Left renal cortex interstitium (tissue), 4 donors: Measurements from ENCODE around the gene FBXO15. TPM values are rescaled to one million over a fixed set of nuclear protein-coding genes. Genes with fewer than 3 reads are reported as not detected.

Experiments used
- DNase-seq, 4 donors: peaks; one replicate each; pipeline ENCODE4 v3.0.0-alpha.2; 2013; ENCODE audit warnings: low read depth in 4 of 4, low spot score in 2 of 4, missing footprints in 1 of 4
- polyA plus RNA-seq, 4 donors: library from polyadenylated mRNA; unstranded; fragments of 120-200 nt; gene quantifications; one replicate each; pipeline ENCODE4 v1.2.1, GENCODE V29; 2013; ENCODE audit not compliant: insufficient read length in 4 of 4

The FBXO15 gene
- polyA plus RNA-seq, 4 donors: 3.6 to 6.7 (median 5.7) TPM

DNA sequence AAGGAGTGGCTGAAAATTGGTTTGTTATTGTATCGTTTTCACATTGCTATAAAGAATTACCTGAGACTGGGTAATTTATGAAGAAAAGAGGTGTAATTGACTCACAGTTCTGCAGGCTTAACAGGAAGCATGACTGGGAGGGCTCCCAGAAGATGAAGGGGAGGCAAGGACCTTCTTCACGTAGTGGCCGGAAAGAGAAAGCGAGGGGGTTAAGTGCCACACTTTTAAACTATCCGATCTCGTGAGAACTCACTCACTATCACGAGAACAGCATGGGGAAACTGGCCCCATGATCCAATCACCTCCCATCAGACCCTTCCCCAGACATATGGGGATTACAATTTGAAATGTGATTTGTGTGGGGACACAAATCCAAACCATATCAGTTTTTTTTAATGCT lies 81.6 kb downstream of the FBXO15 start:
- DNase-seq: no peak

DNA sequence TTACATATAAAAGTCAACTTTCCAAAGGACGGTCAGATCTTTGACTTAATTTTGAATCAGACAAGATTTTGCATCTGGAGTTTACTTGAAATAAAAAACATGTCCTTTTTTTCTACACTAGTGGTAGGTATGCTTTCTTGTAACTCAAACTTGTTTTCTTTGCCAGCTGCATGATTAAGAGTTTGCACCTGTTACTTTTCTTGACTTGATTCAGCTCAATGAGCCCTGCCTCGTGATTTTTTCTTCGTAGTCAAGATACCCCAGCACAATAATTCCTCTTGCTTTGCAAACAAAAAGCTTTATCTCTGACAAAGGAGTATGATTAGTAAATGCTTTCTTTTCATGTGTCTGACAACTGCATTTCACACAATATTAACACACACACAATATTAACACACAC lies 82.3 kb downstream of the FBXO15 start:
- DNase-seq: peak in 1 of 4 donors; percentile 2

DNA sequence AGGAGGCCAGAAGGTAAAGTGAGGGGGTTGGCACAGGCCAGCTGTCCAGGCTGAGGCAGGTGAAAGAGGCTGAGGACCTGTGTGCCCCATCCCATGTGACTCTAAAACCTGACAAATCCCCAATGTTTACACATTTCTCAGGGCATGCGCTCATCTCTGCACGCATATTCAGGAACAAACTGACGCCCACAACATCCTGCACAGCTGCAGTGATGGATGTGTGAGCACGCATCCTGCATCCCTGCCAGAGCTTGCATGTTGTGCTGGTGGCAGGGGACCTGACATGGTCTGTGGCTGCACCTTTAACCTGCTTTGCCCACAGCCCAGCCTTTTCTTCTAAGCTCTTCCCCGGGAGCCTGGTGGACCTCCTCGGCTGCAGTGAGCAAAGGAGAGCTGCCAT lies 83.1 kb downstream of the FBXO15 start:
- no peak for DNase-seq

DNA sequence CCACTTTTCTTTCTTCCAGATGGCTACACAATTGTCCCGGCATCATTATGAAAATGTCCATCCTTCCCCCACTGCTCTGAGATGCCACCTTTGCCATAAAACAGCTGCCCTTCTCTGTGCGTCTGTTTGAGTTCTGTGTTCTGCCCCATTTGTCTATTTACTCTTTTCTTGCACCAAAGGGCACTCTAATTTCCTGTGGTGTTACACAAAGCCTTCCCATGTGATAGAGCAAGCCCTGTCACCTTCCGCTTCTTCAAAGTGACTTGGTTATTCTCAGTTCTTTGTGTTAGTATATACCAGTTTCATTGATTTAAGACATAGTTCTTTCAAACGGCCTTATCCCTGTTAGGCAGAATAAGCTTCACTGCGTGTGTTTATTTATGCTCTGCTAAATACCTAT lies 84.1 kb downstream of the FBXO15 start:
- no peak for DNase-seq

DNA sequence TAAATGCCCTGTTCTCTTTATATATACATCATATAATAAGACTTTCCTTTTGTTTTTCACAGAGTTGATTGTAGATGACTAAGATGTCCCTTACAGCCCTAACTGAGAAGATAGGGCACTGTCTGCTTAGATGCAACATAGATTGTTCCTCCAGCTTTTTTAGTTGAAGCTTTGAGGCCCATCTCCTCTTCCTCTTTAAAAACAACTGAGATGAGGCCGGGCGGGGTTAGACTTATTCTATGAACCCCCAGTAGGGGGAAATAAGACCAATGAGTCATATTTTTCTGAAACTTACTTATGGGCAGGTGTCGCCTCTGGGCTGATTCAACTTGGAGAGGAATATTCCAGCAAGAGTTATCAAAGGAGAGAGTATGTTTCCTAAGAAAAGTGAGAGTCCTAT lies 84.6 kb downstream of the FBXO15 start:
- DNase-seq: no peak

DNA sequence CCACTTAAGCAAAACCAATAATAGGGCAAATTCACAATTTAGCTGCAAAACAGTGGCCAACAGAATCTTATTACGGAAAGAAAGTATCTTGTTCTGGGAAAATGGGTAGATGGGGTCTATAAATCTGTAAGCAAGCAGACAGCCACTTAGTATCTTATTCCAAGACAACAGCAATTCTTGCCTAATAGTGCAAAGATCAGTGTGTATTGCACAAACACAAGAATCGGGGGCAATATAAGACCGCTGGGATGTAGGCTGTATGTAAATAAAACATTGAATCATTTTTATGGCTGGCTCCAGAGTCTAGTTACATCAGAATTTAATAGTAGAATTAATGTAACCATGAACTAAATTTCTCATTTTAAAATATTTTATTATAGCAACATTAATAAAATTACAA lies 85.6 kb downstream of the FBXO15 start:
- DNase-seq: no peak

DNA sequence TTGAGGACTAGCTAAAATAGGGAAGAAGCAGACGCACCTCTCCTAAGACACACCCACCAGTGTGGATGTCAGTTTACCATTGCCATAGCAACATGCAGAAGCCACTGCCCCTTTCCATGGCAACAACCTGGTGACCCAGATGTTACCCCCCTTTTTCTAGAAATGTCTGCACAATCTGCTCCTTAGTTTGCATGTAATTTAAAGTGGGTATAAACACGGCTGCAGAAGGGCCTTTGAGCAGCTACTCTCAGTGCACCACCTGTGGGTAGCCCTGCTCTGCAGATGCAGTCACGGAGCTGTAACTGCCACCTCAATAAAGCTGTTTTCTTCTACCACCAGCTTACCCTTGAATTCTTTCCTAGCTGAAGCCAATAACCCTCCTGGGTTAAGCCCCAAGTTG lies 87.1 kb downstream of the FBXO15 start:
- no peak for DNase-seq

DNA sequence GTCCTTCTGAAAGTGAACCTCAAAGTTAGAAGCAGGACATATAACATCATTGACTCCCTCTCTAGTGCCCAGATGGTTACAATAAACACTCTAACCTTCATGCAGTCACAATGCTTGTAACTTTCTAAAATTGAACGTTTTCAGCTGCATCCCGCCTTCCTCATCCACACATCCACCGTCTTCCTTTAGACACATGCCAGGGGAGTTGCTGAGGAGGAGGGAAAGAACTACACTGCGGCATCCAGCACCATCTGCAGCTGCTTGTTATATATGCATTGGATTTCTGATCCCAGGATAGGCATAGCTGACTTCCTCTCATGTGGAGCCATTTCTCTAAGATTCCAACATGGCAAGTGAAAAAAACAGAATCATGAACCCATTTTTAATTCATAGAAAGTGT lies 96.8 kb downstream of the FBXO15 start:
- no peak for DNase-seq

DNA sequence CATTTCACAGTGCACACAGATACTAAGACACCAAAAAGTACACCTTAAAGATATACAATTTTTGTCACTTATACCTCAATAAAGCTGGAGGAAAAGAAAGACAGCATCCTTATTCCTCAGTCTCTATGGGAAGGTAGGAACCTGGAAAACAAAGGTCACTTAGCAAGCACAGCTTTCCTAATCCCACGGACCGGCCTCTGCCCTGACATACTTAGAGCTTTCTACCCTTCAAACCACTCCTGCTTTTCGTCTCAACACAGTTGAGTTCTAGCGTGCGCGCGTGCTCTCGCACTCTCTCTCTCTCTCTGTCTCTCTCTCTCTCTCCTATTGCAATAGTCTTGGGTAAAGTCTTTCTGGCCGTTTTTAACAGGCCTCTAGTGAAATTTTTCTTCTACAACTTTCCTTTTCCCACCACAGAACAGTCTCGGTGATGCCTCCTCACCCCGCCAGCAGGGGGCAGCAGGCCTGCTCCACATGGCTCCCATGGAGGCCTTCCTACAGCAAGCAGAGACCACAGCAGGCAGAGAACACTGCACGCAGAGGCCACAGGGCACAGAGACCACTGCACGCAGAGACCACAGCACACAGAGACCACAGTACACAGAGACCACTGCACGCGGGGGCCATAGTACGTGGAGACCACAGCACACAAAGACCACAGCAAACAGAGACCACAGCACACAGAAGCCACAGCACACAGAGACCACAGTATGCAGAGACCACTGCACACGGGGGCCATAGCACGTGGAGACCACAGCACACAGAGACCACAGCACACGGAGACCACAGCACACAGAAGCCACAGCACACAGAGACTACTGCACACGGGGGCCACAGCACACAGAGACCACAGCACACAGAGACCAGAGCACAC lies 106.9 kb downstream of the FBXO15 start:
- DNase-seq: no peak

DNA sequence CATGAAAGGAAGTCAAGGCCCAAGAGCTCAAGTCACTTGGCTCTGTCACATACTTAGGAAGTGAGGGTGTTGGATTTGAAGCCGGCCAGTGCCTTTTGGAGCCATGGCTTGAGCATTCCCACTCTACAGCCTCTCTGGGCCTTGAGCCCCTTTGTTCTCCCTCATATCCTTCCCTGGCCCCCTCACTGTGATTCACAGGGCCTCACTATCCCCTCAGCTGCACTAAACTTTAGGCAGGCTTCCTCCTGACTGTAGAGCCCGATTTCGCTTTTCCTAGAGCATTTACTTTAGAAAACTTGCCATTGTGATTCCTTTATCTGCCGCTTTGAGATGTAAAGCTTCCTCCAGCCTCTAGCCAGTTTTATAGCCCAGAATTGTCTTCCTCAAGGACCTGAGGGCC lies 107.6 kb downstream of the FBXO15 start:
- no peak for DNase-seq

DNA sequence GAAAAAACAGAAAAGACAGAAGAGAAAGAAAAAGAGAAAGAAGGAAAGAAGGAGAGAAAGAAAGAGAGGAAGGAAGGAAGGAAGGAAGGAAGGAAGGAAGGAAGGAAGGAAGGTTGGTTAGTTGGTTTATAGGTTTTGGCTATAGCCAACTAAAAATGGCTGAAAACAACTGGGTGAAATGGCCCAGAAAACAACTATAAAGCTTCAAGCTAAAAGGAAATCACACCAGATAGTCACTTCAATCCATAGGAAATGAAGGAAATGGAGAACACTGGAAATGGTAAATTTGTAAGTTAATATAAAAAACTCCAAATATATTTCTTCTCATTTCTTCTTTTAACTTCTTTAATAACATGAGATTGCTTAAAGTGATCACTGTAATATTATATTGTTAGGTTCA lies 118.5 kb downstream of the FBXO15 start:
- DNase-seq: no peak

Other genes starting within 250 kb of the FBXO15 start
- gene TIMM21, start 689 bp upstream of the FBXO15 start, polyA plus RNA-seq: 10 to 100 TPM; 62.4 to 71.7 (median 67.6) TPM
- gene CYB5A, start 144.1 kb upstream of the FBXO15 start, polyA plus RNA-seq: 100 to 1,000 TPM; 284 to 331 (median 296) TPM
- gene C18orf63, start 168.0 kb upstream of the FBXO15 start, polyA plus RNA-seq: under 1 TPM; 0.11 to 0.44 (median 0.31) TPM